IMR-90 (cell line): Measurements from ENCODE around the gene TP73. TPM values are rescaled to one million over a fixed set of nuclear protein-coding genes. Genes with fewer than 3 reads are reported as not detected.

Experiments
- FOS ChIP-seq: fragments of 150-350 bp; IDR thresholded peaks from 2 replicates; pipeline ENCODE4 v1.6.1; 2016; ENCODE audit warnings: low read depth, low read length
- MXI1 ChIP-seq: IDR thresholded peaks from 2 replicates; pipeline ENCODE4 v1.6.1; 2012; ENCODE audit warnings: low read depth, mild to moderate bottlenecking, low read length, moderate library complexity, borderline replicate concordance
- polyA plus RNA-seq, 3 experiments: library from polyadenylated mRNA; depleted of rRNA; stranded (reverse); fragments of >200 nt; gene quantifications; 2 replicates each; pipeline ENCODE4 v1.2.3, GENCODE V29; 2012; ENCODE audit warnings: low replicate concordance in 1 of 3
- total RNA-seq: library from RNA; depleted of rRNA; stranded (reverse); fragments of >200 nt; gene quantifications from 2 replicates; pipeline ENCODE4 v1.2.3, GENCODE V29; 2012
- TF ChIP-seq, protein P1 (sequence below): fragments of 150-350 bp; IDR thresholded peaks from 2 replicates; pipeline ENCODE4 v1.6.1; 2017; ENCODE audit warnings: mild to moderate bottlenecking, antibody characterized with exemption, low read length, low read depth

Gene TP73
- total and polyA plus RNA-seq, 2 of the 4 experiments (the other 2 are of a cell fraction): not detected

DNA sequence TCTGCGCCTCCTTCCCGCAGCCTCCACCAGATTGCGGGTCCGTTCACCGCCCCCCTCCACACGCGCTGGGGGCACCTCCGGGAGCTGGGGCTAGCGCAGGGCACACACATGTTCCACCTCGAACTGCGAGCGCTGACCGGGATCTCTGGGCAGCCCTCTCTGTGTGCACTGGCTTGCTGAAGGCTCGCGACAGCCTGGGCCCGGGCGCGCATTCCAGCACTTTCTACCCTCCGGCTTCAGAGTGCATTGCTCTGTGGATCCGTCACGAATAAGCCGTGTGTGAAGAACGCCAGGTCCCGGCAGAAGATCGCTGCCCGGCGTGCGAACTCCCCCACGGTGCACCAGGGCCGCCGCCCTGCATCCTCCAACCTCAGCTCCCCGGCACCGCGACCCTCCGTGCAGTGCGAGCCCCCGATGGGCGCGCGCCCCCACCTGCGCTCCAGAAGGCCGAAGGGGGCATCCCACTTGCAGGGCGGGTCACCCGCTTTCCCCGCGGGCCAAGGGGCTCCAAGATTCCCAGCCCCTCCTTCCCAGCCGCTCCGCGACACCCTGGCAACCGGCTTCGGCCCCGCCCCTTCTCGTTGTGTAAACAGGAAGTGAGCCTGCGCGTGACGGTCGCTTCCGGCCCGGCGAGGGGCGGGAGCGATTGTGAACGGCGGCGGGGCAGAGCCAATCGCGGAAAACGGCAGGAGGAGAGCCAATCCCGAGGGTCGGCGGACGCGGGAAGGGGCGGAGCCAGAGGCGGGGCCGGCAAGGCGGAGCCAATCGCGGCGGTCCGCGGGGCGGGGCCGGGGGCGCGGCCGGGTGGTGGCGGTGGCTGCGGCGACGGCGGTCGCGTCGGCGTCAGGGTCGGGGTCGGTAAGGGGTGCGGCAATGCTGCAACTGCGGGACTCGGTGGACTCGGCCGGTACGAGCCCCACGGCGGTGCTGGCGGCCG, 27.8 kb upstream of the TP73 start, which contains the start of gene TPRG1L (continued):
- TF ChIP-seq, protein P1, sequence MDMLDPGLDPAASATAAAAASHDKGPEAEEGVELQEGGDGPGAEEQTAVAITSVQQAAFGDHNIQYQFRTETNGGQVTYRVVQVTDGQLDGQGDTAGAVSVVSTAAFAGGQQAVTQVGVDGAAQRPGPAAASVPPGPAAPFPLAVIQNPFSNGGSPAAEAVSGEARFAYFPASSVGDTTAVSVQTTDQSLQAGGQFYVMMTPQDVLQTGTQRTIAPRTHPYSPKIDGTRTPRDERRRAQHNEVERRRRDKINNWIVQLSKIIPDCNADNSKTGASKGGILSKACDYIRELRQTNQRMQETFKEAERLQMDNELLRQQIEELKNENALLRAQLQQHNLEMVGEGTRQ: peak; percentile 91
- TF ChIP-seq FOS (peak; percentile 36; the same call in 1 of the 2 replicates), MXI1 (peak; percentile 36)
